Osteocyte (in vitro differentiated cells): ENCODE results near the gene ANTXR1. TPM values are rescaled to one million over a fixed set of nuclear protein-coding genes. Genes with fewer than 3 reads are reported as not detected.

Experiments used
- DNase-seq: peaks from one replicate; pipeline ENCODE4 v3.0.0; 2021; ENCODE audit warnings: mixed read lengths; ENCODE audit not compliant: unreplicated experiment; ENCODE audit errors: extremely low spot score
- H3K27ac Mint-ChIP-seq: one replicate; pipeline ENCODE4 v1.8.0; 2021; ENCODE audit warnings: mild to moderate bottlenecking, mixed read lengths; ENCODE audit not compliant: unreplicated experiment
- H3K27me3 Mint-ChIP-seq: one replicate; pipeline ENCODE4 v1.8.0; 2021; ENCODE audit warnings: mixed read lengths; ENCODE audit not compliant: unreplicated experiment
- H3K36me3 Mint-ChIP-seq: one replicate; pipeline ENCODE4 v1.8.0; 2021; ENCODE audit warnings: mixed read lengths; ENCODE audit not compliant: unreplicated experiment
- H3K4me1 Mint-ChIP-seq: one replicate; pipeline ENCODE4 v1.8.0; 2021; ENCODE audit warnings: mixed read lengths; ENCODE audit not compliant: unreplicated experiment
- H3K4me3 Mint-ChIP-seq: one replicate; pipeline ENCODE4 v1.8.0; 2021; ENCODE audit warnings: mild to moderate bottlenecking, moderate library complexity, mixed read lengths; ENCODE audit not compliant: unreplicated experiment
- H3K9me3 Mint-ChIP-seq: one replicate; pipeline ENCODE4 v1.8.0; 2021; ENCODE audit warnings: mixed read lengths; ENCODE audit not compliant: unreplicated experiment
- CTCF ChIP-seq: fragments of 200-600 bp; sonication (generic); IDR thresholded peaks from 2 replicates; pipeline ENCODE4 v1.5.0; 2021; ENCODE audit warnings: antibody characterized with exemption, mild to moderate bottlenecking, moderate library complexity
- total RNA-seq: library from RNA; stranded (reverse); gene quantifications from 2 replicates; pipeline ENCODE4 v1.2.1, GENCODE V29; 2021

ANTXR1 gene
- total RNA-seq, 1 donor from 2014 or later: 144 TPM

GRCh38 chr2:69192176-69192945 is 179.4 kb downstream of the ANTXR1 start:
- no peak for TF ChIP-seq CTCF
- DNase-seq: no peak
- Mint-ChIP-seq H3K4me3 (no peak overlapping the region), H3K36me3 (peaks cover 54% of the 10 kb centered on the region), H3K27me3 (no peaks in the 10 kb centered on the region), H3K27ac (no peak overlapping the region), H3K9me3 (no peaks in the 10 kb centered on the region), H3K4me1 (peaks cover 46% of the 10 kb centered on the region)

- Mint-ChIP-seq H3K9me3 (no peaks in the 10 kb centered on the region), H3K27me3 (no peaks in the 10 kb centered on the region), H3K36me3 (peaks cover 54% of the 10 kb centered on the region), H3K4me3 (no peak overlapping the region), H3K4me1 (peaks cover 25% of the 10 kb centered on the region), H3K27ac (peak overlapping the region; percentile 16)
- TF ChIP-seq CTCF: no peak
- DNase-seq: no peak
These were observed 182.7 kb downstream of the ANTXR1 start for GRCh38 chr2:69195706-69196105.

GRCh38 chr2:69196327-69197117 is 183.5 kb downstream of the ANTXR1 start:
- no peak for DNase-seq
- peaks cover 51% of the 10 kb centered on the region for H3K36me3 Mint-ChIP-seq
- no peaks in the 10 kb centered on the region for H3K9me3 Mint-ChIP-seq
- H3K4me1 Mint-ChIP-seq: peaks cover 17% of the 10 kb centered on the region
- H3K27me3 Mint-ChIP-seq: no peaks in the 10 kb centered on the region
- no peak for TF ChIP-seq CTCF
- H3K27ac Mint-ChIP-seq: peak overlapping the region; percentile 38
- H3K4me3 Mint-ChIP-seq: no peak overlapping the region

- peaks cover 42% of the 10 kb centered on the region for H3K36me3 Mint-ChIP-seq
- peaks cover 12% of the 10 kb centered on the region for H3K4me1 Mint-ChIP-seq
- H3K9me3 Mint-ChIP-seq: no peaks in the 10 kb centered on the region
- H3K27ac Mint-ChIP-seq: peak overlapping the region; percentile 17
- H3K4me3 Mint-ChIP-seq: no peak overlapping the region
- H3K27me3 Mint-ChIP-seq: no peaks in the 10 kb centered on the region
- no peak for TF ChIP-seq CTCF
- no peak for DNase-seq
These were observed 187.1 kb downstream of the ANTXR1 start for GRCh38 chr2:69200107-69200520.

GRCh38 chr2:69201259-69201658 is 188.3 kb downstream of the ANTXR1 start:
- Mint-ChIP-seq H3K27ac (no peak overlapping the region), H3K27me3 (no peaks in the 10 kb centered on the region), H3K36me3 (peaks cover 34% of the 10 kb centered on the region), H3K4me1 (peaks cover 6% of the 10 kb centered on the region), H3K9me3 (no peaks in the 10 kb centered on the region), H3K4me3 (no peak overlapping the region)
- no peak for DNase-seq
- TF ChIP-seq CTCF: no peak
